ENCODE measurements around the gene IKBKE.
A peak's percentile ranks its signal among the peaks of the same experiment; 100 is the strongest.

IKBKE gene

GRCh38 chr1:206497774-206498173, 27.5 kb downstream of the IKBKE start:
- no peak for DNase-seq

DNA sequence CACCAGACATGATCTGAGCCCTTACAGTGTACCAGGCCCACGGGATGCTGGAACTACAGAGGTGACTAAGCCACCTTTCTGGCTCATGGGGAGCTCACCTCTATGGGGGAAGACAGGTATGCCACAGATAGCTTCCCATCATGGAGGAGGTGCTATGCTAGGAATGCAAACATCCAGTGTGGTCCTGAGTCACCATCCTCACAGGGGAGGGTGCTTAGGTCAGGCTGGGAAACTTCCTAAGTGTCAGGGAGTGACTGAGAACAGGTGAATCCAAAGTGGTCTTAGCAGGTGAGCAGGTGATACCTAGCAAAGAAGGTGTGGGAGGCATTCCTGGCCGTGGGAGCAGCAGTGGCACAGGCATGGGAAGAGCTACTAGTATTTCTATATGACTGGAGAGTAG, 28.4 kb downstream of the IKBKE start:
- DNase-seq, result no peak

DNA sequence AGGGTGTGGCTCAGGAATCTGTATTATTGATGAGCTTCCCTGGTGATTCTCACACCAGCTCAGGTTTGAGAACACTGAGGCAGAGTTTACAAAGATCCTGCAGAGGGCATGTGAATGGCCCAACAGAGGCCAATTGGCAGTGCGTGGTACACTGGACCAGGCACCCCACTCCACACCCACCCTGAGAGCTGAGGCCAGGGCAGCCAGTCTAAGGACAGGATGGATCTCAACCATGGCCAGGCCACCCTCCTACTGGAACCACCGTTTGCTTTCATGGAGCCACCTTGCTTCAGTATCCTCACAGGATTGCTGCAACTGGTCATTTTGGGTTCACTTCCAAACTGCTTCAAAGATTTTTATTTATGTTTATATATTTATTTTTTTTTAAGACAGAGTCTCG, 29.8 kb downstream of the IKBKE start:
- no peak for DNase-seq

GRCh38 chr1:206501881-206502280, 31.6 kb downstream of the IKBKE start:
- DNase-seq, result no peak

- DNase-seq, result no peak
Observed at GRCh38 chr1:206502403-206502802, 32.1 kb downstream of the IKBKE start.

DNA sequence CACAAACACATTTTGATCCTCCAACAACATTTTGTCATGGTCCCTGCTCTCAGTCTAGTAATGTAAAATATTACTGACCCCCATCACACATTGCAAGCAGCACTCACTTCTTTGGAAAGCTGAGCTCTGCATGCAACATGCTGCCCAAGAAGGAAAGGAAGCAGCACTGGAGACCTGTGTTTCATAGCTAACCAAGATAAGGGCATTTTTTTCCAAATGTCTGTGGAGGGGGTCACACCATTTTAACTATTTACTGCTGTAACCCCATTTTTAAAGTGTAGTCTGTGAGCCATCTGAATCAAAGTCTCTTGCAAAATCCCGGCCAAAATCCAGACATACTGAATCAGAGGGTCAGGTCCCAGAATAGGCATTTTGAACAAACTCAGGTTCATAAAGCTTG, 32.5 kb downstream of the IKBKE start:
- DNase-seq, result no peak

- no peak for DNase-seq
Observed at GRCh38 chr1:206503591-206504362, 33.5 kb downstream of the IKBKE start.

DNA sequence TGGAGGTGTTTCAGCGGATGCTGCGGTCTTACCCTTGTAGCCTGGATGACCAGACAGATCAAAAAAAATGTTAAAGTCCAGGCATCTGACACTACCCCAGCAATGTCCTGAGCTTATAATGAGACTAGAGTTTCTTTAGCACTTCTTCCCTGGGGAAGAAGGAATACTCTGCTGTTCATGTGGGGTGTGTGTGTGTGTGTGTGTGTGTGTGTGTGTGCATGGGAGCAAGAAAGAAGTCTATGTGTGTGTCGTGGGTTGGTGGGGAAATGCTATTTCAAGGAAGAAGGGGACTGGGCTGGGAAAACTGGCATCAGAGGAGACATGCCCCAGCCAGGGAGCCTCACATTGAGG, 34.1 kb downstream of the IKBKE start:
- DNase-seq, result no peak

GRCh38 chr1:206505702-206506355, 35.6 kb downstream of the IKBKE start:
- no peak for DNase-seq

DNA sequence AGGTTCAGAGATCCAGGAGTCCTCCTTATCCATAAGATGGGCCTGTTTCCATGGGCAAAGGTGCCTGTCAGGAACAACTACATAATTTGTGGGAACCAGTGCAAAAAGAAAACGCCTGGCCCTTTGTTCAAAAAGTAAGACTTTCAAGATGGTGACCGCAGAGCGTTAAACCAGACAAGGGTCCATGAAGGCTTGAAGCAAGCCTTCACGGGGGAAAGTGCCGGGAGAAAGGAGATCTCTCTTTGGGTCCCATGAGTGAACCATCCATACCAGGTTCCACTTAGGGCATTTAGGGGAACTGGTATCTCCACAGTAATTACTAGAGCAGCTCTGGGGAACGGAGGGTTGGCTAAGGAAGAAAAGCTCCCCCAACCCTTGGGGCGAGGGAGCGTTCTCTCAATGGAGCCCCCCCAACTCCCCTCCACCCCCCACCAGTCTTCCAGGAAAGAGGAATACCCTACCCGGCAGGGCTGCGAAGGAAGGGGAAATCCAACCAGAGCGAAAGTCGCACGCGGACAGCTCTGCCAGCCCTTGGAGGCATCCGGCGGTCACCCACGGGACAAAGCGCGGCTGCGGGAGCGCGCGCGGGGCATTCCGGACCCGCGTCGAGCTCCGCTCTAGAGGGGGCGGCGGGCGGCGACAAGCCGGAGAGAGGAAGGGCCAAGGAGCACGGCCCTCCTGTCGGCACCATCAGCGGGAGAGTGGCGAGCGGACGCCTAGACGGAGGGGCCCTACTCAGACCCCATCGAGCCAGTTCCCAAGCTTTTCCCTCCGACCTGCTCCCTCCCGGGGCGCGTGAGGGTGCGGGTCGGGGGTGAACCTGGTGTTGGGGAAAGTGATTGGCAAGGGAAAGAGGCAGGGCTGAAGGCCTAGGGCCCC, 36.4 kb downstream of the IKBKE start:
- no peak for DNase-seq

GRCh38 chr1:206507284-206508129, 37.2 kb downstream of the IKBKE start, which contains the start of gene RASSF5:
Gene RASSF5, plus strand, starts transcription at chr1:206507531. Its CDS starts 72 bp downstream, at chr1:206507603.
- peak; percentile 79 for DNase-seq

DNA sequence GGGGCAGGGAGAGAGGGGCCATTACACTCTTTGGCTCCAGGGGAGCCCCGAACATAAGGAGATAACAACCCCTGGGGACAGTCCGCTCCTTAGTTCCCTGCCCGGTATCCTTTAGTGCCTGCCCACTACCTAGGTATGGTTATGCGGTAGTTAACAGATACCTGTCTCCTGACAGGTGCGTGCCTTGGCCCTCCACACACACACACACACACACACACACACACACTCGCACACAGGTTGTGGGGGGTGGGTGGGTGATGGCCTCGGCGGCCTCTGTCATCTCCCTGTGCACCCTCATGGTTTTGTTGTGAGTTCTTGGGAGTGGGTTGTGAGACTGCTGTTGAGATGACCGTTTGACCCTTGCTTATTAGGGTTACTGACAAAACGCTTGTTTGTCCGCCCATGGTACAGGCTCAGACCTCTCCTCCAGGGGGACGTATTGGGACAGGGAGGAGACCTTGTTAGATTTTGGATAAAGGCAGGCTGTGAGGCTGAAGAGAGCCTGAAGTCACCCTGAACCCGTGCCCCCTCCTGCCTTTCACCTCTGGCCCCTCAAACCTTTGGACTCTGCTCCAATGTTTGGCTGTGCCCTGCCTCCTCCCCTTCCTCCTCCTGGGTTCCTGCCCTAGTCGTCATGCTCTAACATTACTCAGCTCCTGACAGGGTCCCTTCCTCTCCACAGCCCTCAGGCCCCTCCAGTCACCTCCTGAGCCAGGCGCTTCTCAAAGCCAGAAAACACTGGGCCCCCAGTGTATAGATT, 38.0 kb downstream of the IKBKE start:
- DNase-seq, result no peak

- DNase-seq, result no peak
Observed at GRCh38 chr1:206508956-206509355, 38.7 kb downstream of the IKBKE start.

DNA sequence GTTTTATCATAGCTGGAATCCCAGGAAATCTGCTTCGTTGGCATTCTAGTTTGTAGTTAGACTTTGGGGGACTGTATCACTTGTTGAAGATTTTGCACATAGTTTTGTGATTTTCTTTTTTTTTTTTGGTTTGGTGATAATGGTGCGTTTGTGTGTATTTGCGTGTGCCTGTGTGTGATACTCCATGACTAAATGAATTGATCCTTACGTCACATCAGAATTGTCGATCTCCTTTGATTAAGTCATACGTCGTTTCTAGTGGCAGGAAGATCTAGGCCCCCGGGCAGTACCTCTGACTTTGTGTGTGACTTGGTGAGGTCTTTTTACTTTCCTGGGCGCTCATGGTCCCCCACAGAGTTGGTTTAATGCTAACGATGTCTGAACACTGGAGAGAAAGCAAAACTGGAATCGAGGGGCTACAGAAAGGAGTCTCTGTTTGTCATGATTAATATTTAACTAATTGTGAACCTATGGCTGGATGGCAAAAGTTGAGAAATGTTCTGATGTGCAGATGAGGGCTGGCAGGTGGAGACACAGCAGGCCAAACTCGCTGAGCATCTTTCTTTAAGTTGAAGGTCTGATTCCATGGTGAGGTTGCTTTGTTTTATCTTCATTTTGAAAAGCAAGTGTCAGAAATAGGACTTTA, 39.5 kb downstream of the IKBKE start:
- no peak for DNase-seq

DNA sequence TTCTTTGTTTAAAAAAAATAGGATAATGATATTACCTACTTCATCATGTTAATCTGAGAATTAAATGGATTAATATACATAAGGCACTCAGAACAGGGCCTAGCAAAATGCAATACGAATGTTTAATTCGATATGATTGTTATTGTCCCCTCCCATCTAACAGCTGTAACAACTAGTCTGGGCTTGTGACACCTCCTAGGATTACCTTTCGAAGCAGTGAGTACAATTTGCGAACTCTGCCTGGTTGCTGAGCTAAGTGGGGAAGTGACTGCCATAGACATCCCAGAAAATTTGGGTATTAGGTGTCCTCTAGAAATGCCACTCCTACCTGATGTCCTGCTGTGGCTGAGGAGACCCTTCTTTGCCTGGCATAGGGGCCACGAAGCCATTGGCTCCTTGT, 40.1 kb downstream of the IKBKE start:
- no peak for DNase-seq

DNA sequence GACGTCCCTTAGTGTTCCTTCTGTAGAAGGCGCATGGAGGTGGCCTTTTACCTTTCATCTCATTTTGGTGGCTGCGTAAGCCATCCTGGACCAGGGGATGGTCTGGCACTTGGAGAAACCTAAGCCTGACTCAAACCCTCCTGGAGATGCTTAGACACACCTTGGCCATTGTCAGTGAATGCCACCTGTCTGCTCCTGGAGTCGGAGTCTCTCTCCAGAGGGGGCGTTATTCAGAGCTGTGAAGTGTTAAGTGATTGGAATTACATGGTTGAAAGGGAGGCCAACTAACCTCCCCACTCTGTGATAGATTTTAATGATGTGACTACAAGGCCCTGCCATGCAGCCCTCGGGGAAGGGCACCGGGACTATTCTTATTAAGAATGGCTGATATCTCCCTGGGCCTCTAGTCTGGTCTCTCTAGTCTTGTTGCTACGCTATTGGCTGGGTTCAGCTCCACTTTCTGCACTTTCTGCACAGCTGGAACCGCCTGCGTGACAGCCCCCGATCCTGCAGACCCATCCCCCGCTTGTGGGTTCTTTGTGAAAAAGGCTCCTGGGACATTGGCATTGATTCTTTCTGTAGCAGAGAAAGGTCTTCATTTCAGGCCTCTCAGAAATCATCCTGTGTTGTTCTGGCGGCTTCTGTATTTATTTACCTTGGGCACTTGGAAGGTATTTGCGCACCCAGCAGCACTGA, 41.2 kb downstream of the IKBKE start:
- DNase-seq, result no peak

DNA sequence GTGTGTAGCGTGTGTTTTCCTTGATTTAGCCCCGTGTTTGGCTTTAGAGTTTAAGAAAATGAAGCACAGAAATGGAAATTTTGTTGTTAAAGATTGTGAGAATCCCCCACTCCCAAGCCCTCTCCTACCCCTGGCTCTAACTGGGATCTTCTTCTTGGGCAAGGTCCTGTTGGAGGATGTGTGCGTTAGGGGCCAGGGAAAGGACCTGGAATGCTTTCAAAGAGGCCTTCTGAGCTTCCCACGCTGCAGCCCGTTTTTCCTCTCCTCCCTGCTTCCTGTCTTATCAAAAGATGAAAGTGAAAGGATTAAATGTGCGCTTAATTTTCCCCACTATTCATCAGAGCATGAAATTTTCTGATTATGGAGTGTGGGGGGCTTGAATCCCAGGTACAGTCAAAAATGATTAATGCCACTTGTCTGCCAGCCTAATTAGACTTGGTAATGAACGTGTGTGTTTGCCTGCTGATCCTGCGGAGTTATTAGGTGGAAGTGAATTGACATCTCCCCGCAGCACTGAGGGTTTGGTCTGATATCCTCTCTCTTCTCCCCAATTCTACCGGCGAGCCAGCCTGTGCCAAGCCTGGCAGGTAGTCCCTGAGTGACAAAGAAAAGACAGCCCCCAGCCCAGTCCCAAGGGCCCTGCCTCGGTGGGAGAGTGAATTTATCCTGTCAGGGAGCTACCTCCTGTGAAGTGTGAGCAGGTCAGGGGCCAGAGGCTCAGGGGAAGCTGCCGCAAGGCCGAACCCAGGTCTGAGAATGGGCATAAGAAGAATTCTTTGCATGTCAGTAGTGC, 42.0 kb downstream of the IKBKE start:
- no peak for DNase-seq

DNA sequence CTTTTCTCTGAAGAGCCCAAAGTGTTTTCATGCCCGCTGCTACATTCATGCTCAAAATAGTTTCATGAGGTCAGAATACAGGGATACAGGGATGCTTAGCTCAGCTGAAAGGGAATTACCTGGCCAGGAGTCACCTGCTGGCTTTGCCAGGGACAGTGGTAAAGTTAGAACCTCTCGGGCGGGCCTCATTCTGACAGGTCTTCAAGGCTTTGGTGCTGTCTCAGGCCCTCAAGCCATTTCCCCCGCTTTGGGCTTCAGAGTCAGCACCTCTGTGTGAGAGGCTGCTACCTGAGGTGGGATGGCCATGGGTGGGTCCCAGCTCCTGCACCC, 42.5 kb downstream of the IKBKE start:
- no peak for DNase-seq

GRCh38 chr1:206513312-206514111, 43.2 kb downstream of the IKBKE start:
- no peak for DNase-seq

Measured in activated CD4-positive, alpha-beta T cell treated with anti-CD3 and anti-CD28 coated beads, Interleukin-2, amount 50 U/mL, for 1 hour (primary cell).